ENCODE measurements around the gene MGLL. TPM values are rescaled to one million over a fixed set of nuclear protein-coding genes. Genes with fewer than 3 reads are reported as not detected.

Gene MGLL
- total and polyA plus RNA-seq, 2 experiments from 2014 or later, result 58.7 to 184 TPM

GRCh38 chr3:127669541-127670228 lies 152.6 kb downstream of the MGLL start:
- H3K4me2 ChIP-seq (ENCODE audit: unreplicated experiment), result no peak overlapping the region
- H2AFZ ChIP-seq, result no peak overlapping the region
- H3K36me3 ChIP-seq (ENCODE audit: low read depth), result no peaks in the 10 kb centered on the region
- TF ChIP-seq EZH2 (IDR thresholded peaks at IDR 0.05; ENCODE audit: insufficient read depth, poor library complexity, severe bottlenecking) (no peak), EZH2phosphoT487 (IDR thresholded peaks at IDR 0.05; ENCODE audit: insufficient read depth, low read depth) (no peak)
- H3F3A ChIP-seq (ENCODE audit: insufficient read depth), result no peaks in the 10 kb centered on the region
- H3K9me2 ChIP-seq (ENCODE audit: insufficient read depth), result no peaks in the 10 kb centered on the region
- H4K20me1 ChIP-seq (ENCODE audit: insufficient read depth), result no peaks in the 10 kb centered on the region
- H3K9me3 ChIP-seq (ENCODE audit: low read depth), result no peaks in the 10 kb centered on the region
- DNase-seq, result no peak
- peaks cover 9% of the 10 kb centered on the region; the same call in 1 of the 2 replicates for H3K79me2 ChIP-seq (ENCODE audit: insufficient read depth)
- H3K9ac ChIP-seq, result no peak overlapping the region
- 82 to 89% methylated on average over 7 to 12 of the region's 14 CpGs for WGBS, 2 experiments (ENCODE audit: low coverage in 1 of 2, low lambda C conversion rate in 2 of 2, missing lambda C conversion rate in 2 of 2)
- in situ Hi-C loops (cut with MboI), result loop anchor here (10.0 kb wide), 1 partner anchor 295 kb away; no protein-coding TSS in a partner anchor
- H3K27me3 ChIP-seq (replicated peaks; ENCODE audit: insufficient read depth), result no peaks in the 10 kb centered on the region
- H3K4me3 ChIP-seq, result no peak overlapping the region
- no peak overlapping the region for H3K27ac ChIP-seq
- no peaks in the 10 kb centered on the region for H3K4me1 ChIP-seq (ENCODE audit: insufficient read depth)

GRCh38 chr3:127668906-127669305 lies 153.4 kb downstream of the MGLL start:
- H3K9me2 ChIP-seq (ENCODE audit: insufficient read depth), result no peaks in the 10 kb centered on the region
- no peak overlapping the region for H3K27ac ChIP-seq
- H2AFZ ChIP-seq, result no peak overlapping the region
- H3K79me2 ChIP-seq (ENCODE audit: insufficient read depth), result peaks cover 6% of the 10 kb centered on the region; the same call in 1 of the 2 replicates
- no peaks in the 10 kb centered on the region for H3F3A ChIP-seq (ENCODE audit: insufficient read depth)
- WGBS, 2 experiments (ENCODE audit: low coverage in 1 of 2, low lambda C conversion rate in 2 of 2, missing lambda C conversion rate in 2 of 2), result 85 to 86% methylated on average over 7 of the region's 7 CpGs
- no peaks in the 10 kb centered on the region for H4K20me1 ChIP-seq (ENCODE audit: insufficient read depth)
- H3K4me1 ChIP-seq (ENCODE audit: insufficient read depth), result no peaks in the 10 kb centered on the region
- H3K27me3 ChIP-seq (replicated peaks; ENCODE audit: insufficient read depth), result no peaks in the 10 kb centered on the region
- DNase-seq, result no peak
- H3K4me3 ChIP-seq, result no peak overlapping the region
- no peaks in the 10 kb centered on the region for H3K9me3 ChIP-seq (ENCODE audit: low read depth)
- in situ Hi-C loops (cut with MboI), result loop anchor here (10.0 kb wide), 1 partner anchor 296 kb away; no protein-coding TSS in a partner anchor
- TF ChIP-seq EZH2 (IDR thresholded peaks at IDR 0.05; ENCODE audit: insufficient read depth, poor library complexity, severe bottlenecking), result no peak
- no peak for TF ChIP-seq EZH2phosphoT487 (IDR thresholded peaks at IDR 0.05; ENCODE audit: insufficient read depth, low read depth)
- no peak overlapping the region for H3K4me2 ChIP-seq (ENCODE audit: unreplicated experiment)
- no peak overlapping the region for H3K9ac ChIP-seq
- no peaks in the 10 kb centered on the region for H3K36me3 ChIP-seq (ENCODE audit: low read depth)

- Histone ChIP-seq H4K20me1 (ENCODE audit: insufficient read depth) (no peaks in the 10 kb centered on the region), H3K27me3 (replicated peaks; ENCODE audit: insufficient read depth) (no peaks in the 10 kb centered on the region), H3F3A (ENCODE audit: insufficient read depth) (no peaks in the 10 kb centered on the region), H3K9ac (no peak overlapping the region), H2AFZ (no peak overlapping the region), H3K4me2 (ENCODE audit: unreplicated experiment) (no peak overlapping the region), H3K9me3 (ENCODE audit: low read depth) (no peaks in the 10 kb centered on the region), H3K79me2 (ENCODE audit: insufficient read depth) (no peaks in the 10 kb centered on the region), H3K27ac (no peak overlapping the region), H3K4me1 (ENCODE audit: insufficient read depth) (no peaks in the 10 kb centered on the region), H3K9me2 (ENCODE audit: insufficient read depth) (no peaks in the 10 kb centered on the region), H3K4me3 (no peak overlapping the region), H3K36me3 (ENCODE audit: low read depth) (no peaks in the 10 kb centered on the region)
- WGBS, 2 experiments (ENCODE audit: low coverage in 1 of 2, low lambda C conversion rate in 2 of 2, missing lambda C conversion rate in 2 of 2), result 66 to 68% methylated on average over 6 of the region's 6 CpGs
- no peak for TF ChIP-seq EZH2 (IDR thresholded peaks at IDR 0.05; ENCODE audit: insufficient read depth, poor library complexity, severe bottlenecking)
- no peak for TF ChIP-seq EZH2phosphoT487 (IDR thresholded peaks at IDR 0.05; ENCODE audit: insufficient read depth, low read depth)
- in situ Hi-C loops (cut with MboI), result loop anchor here (10.0 kb wide), 1 partner anchor 298 kb away; no protein-coding TSS in a partner anchor
- no peak for DNase-seq
Measured at GRCh38 chr3:127667119-127667681, 155.1 kb downstream of the MGLL start.

GRCh38 chr3:127666676-127667075 lies 155.6 kb downstream of the MGLL start:
- no peak overlapping the region for H3K4me3 ChIP-seq
- no peak for DNase-seq
- TF ChIP-seq EZH2 (IDR thresholded peaks at IDR 0.05; ENCODE audit: insufficient read depth, poor library complexity, severe bottlenecking) (no peak), EZH2phosphoT487 (IDR thresholded peaks at IDR 0.05; ENCODE audit: insufficient read depth, low read depth) (no peak)
- H3K4me2 ChIP-seq (ENCODE audit: unreplicated experiment), result no peak overlapping the region
- no peaks in the 10 kb centered on the region for H3K4me1 ChIP-seq (ENCODE audit: insufficient read depth)
- WGBS, 2 experiments (ENCODE audit: low coverage in 1 of 2, low lambda C conversion rate in 2 of 2, missing lambda C conversion rate in 2 of 2), result 69 to 79% methylated on average over 2 of the region's 2 CpGs
- no peak overlapping the region for H2AFZ ChIP-seq
- in situ Hi-C loops (cut with MboI), result loop anchor here (10.0 kb wide), 1 partner anchor 298 kb away; no protein-coding TSS in a partner anchor
- no peak overlapping the region for H3K27ac ChIP-seq
- H3K9me2 ChIP-seq (ENCODE audit: insufficient read depth), result no peaks in the 10 kb centered on the region
- H3F3A ChIP-seq (ENCODE audit: insufficient read depth), result no peaks in the 10 kb centered on the region
- H3K36me3 ChIP-seq (ENCODE audit: low read depth), result no peaks in the 10 kb centered on the region
- H3K9ac ChIP-seq, result no peak overlapping the region
- no peaks in the 10 kb centered on the region for H3K79me2 ChIP-seq (ENCODE audit: insufficient read depth)
- no peaks in the 10 kb centered on the region for H4K20me1 ChIP-seq (ENCODE audit: insufficient read depth)
- H3K9me3 ChIP-seq (ENCODE audit: low read depth), result no peaks in the 10 kb centered on the region
- no peaks in the 10 kb centered on the region for H3K27me3 ChIP-seq (replicated peaks; ENCODE audit: insufficient read depth)
